HG03103 (cell line): ENCODE results near the gene EME1.

Source experiments
- ATAC-seq: cut with Tn5 transposase; IDR thresholded peaks from one replicate; pipeline ENCODE4 v1.9.1; 2021; ENCODE audit warnings: low read depth; ENCODE audit not compliant: unreplicated experiment

The EME1 gene

GRCh38 chr17:50347117-50347893 is 25.7 kb upstream of the EME1 start:
- no peak for ATAC-seq

- ATAC-seq = no peak
These were observed 25.1 kb upstream of the EME1 start for GRCh38 chr17:50347894-50348291.

GRCh38 chr17:50348522-50349242 is 24.3 kb upstream of the EME1 start:
- ATAC-seq = no peak

GRCh38 chr17:50349243-50349600 is 23.8 kb upstream of the EME1 start:
- ATAC-seq = no peak

GRCh38 chr17:50350733-50351132 is 22.3 kb upstream of the EME1 start:
- ATAC-seq = no peak

- ATAC-seq = no peak
These were observed 20.8 kb upstream of the EME1 start for GRCh38 chr17:50352072-50352692.

- no peak for ATAC-seq
These were observed 20.1 kb upstream of the EME1 start for GRCh38 chr17:50352693-50353599.

- ATAC-seq = no peak
These were observed 19.3 kb upstream of the EME1 start for GRCh38 chr17:50353600-50354195.

GRCh38 chr17:50354198-50354597 is 18.8 kb upstream of the EME1 start:
- no peak for ATAC-seq

- ATAC-seq = no peak
These were observed 18.3 kb upstream of the EME1 start for GRCh38 chr17:50354776-50355175.

GRCh38 chr17:50355336-50355700 is 17.7 kb upstream of the EME1 start:
- no peak for ATAC-seq

GRCh38 chr17:50355701-50356341 is 17.2 kb upstream of the EME1 start:
- ATAC-seq = no peak

- ATAC-seq = no peak
These were observed 16.6 kb upstream of the EME1 start for GRCh38 chr17:50356418-50356817.

GRCh38 chr17:50356892-50357510 is 16.0 kb upstream of the EME1 start:
- ATAC-seq = no peak

GRCh38 chr17:50358177-50358576 is 14.9 kb upstream of the EME1 start:
- ATAC-seq = no peak

- ATAC-seq = no peak
These were observed 13.9 kb upstream of the EME1 start for GRCh38 chr17:50359005-50359699.

- ATAC-seq = no peak
These were observed 13.0 kb upstream of the EME1 start for GRCh38 chr17:50359998-50360461.

- ATAC-seq = no peak
These were observed 12.4 kb upstream of the EME1 start for GRCh38 chr17:50360486-50361115.
